Stomach (tissue), 9 donors: ENCODE data around the gene PRUNE1. TPM values are rescaled to one million over a fixed set of nuclear protein-coding genes. Genes with fewer than 3 reads are reported as not detected.

Experiments used
- DNase-seq, 2 donors: peaks; one replicate each; pipeline versions ENCODE4 v3.0.0 to v3.0.0-alpha.2; 2013 to 2019
- H3K27ac ChIP-seq, 5 donors: fragments of 200-600 bp in 4 of 5; sonication (generic) in 4 of 5; one replicate each; pipeline ENCODE4 v1.5.1; 2013 to 2019; ENCODE audit warnings: mild to moderate bottlenecking in 1 of 5, moderate library complexity in 1 of 5
- H3K27me3 ChIP-seq, 3 donors: fragments of 200-600 bp; sonication (generic); one replicate each; pipeline ENCODE4 v1.5.1; 2017 to 2019; ENCODE audit warnings: mixed run types in 1 of 3
- H3K36me3 ChIP-seq, 4 donors: fragments of 200-600 bp; sonication (generic); 1 replicate in 3 of 4; 2 replicates in 1 of 4; pipeline ENCODE4 v1.5.1; 2016 to 2019
- H3K4me1 ChIP-seq, 4 donors: fragments of 200-600 bp; sonication (generic); one replicate each; pipeline ENCODE4 v1.5.1; 2016 to 2019
- H3K4me3 ChIP-seq, 4 donors: fragments of 200-600 bp; sonication (generic) in 3 of 4; one replicate each; pipeline ENCODE4 v1.5.1; 2016 to 2019; ENCODE audit warnings: mild to moderate bottlenecking in 1 of 4
- H3K9me3 ChIP-seq, 4 donors: fragments of 200-600 bp; sonication (generic); one replicate each; pipeline ENCODE4 v1.5.1; 2016 to 2019
- EP300 ChIP-seq: sonication (generic); formaldehyde crosslinking; IDR thresholded peaks from one replicate; pipeline ENCODE4 v1.6.1; 2017; ENCODE audit warnings: antibody characterized with exemption
- POLR2A ChIP-seq, 4 donors: fragments of 450-650 bp; IDR thresholded peaks; one replicate each; pipeline ENCODE4 v1.6.1; 2016; ENCODE audit warnings: antibody characterized with exemption in 4 of 4, control low read depth in 2 of 4, mild to moderate bottlenecking in 1 of 4, moderate library complexity in 1 of 4
- POLR2AphosphoS5 ChIP-seq, 3 donors: sonication (generic); formaldehyde crosslinking; IDR thresholded peaks; one replicate each; pipeline ENCODE4 v1.6.1; 2016; ENCODE audit warnings: antibody characterized with exemption in 3 of 3
- WGBS, 5 donors: extraction: QIAGEN DNeasy Blood & Tissue Kit in 3 of 5; methylation state at CpG; one replicate each; pipeline versions ENCODE4 v1.1.5 to v1.1.7; 2013 to 2018; 5-methylcytosine and 5-hydroxymethylcytosine counted together
- intact Hi-C: fragments of 100-400 bp; cut with DNase I; formaldehyde crosslinking; loops from one replicate; pipeline ENCODE4 v1.15.1; 2023; ENCODE audit warnings: low total_unique reads
- polyA plus RNA-seq, 3 donors: library from polyadenylated mRNA; stranded (reverse); fragments of 200-250 nt; gene quantifications; one replicate each; pipeline ENCODE4 v1.2.3, GENCODE V29; 2013
- total RNA-seq, 5 donors: library from RNA; depleted of rRNA; stranded (reverse); fragments of >200 nt; gene quantifications; one replicate each; pipeline versions ENCODE4 v1.1.0 to v1.2.3, GENCODE V29; 2014 to 2016
- TF ChIP-seq, protein P1 (sequence below), 7 experiments: fragments of 450-650 bp in 4 of 7; fragments of 200-600 bp in 3 of 7; sonication (generic) in 3 of 7; IDR thresholded peaks; one replicate each; pipeline ENCODE4 v1.5.1; 2016 to 2019; ENCODE audit warnings: antibody characterized with exemption in 7 of 7, control low read depth in 2 of 7, mild to moderate bottlenecking in 1 of 7
- donor health status: healthy with polysubstance abuse.
- donor health status: Bipolar disorder and iron deficiency.
- donor health status: healthy.

Gene PRUNE1
- total and polyA plus RNA-seq, 8 donors, result 2.9 to 118 (median 13.7) TPM

DNA sequence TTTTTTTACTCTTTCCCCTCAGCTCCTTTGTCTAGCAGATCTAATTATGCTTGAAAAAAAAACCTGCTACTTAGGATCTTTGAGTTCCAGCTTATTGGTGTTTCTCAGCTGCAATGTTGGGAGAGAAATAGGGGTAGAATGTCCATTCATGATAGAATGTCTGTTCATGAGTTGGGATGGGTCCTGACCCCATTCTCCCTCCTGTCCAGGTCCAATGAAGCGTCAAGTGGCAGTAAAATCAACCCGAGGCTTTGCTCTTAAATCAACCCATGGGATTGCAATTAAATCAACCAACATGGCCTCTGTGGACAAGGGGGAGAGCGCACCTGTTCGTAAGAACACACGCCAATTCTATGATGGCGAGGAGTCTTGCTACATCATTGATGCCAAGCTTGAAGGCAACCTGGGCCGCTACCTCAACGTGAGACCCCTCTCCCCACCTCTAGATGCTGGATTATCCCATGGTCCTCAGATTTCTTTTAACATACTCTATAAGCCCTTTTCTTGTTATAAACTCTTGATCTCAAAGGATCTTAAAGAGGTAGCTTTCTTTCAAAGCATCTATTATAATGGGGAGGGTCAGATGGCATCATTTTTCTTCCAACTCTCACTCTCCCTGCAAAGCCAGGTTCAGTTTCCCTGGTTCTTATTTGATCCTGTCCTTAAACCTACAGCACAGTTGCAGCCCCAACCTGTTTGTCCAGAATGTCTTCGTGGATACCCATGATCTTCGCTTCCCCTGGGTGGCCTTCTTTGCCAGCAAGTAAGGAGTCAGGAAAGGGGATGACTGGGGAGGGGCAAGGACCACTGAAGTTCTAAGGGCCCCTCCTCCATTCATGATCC lies 44.7 kb upstream of the PRUNE1 start:
- H3K27ac ChIP-seq, result no peak overlapping the region
- peaks cover 0 to 10% (median 5%) of the 10 kb centered on the region in 4 donors for H3K4me1 ChIP-seq
- TF ChIP-seq EP300 (no peak), POLR2AphosphoS5 (IDR thresholded peaks at IDR 0.05) (no peak), POLR2A (IDR thresholded peaks at IDR 0.05) (no peak)
- TF ChIP-seq, protein P1, sequence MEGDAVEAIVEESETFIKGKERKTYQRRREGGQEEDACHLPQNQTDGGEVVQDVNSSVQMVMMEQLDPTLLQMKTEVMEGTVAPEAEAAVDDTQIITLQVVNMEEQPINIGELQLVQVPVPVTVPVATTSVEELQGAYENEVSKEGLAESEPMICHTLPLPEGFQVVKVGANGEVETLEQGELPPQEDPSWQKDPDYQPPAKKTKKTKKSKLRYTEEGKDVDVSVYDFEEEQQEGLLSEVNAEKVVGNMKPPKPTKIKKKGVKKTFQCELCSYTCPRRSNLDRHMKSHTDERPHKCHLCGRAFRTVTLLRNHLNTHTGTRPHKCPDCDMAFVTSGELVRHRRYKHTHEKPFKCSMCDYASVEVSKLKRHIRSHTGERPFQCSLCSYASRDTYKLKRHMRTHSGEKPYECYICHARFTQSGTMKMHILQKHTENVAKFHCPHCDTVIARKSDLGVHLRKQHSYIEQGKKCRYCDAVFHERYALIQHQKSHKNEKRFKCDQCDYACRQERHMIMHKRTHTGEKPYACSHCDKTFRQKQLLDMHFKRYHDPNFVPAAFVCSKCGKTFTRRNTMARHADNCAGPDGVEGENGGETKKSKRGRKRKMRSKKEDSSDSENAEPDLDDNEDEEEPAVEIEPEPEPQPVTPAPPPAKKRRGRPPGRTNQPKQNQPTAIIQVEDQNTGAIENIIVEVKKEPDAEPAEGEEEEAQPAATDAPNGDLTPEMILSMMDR (IDR thresholded peaks at IDR 0.05), result no peak
- no peaks in the 10 kb centered on the region for H3K27me3 ChIP-seq
- no peak for DNase-seq
- H3K9me3 ChIP-seq, result no peaks in the 10 kb centered on the region
- WGBS, 5 donors, result 87 to 98% (median 91%) methylated on average over 9 to 10 of the region's 10 CpGs
- H3K4me3 ChIP-seq, result no peak overlapping the region
- intact Hi-C loops, result no loop called here
- peaks cover 86 to 100% (median 100%) of the 10 kb centered on the region in 4 donors for H3K36me3 ChIP-seq

DNA sequence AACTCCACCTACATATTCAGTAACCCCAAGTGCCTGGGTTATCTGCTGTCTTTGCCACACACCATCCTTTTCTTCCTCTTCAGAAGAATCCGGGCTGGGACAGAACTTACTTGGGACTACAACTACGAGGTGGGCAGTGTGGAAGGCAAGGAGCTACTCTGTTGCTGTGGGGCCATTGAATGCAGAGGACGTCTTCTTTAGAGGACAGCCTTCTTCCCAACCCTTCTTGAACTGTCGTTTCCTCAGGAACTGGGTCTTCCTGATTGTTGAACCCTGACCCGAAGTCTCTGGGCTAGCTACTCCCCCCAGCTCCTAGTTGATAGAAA lies 44.1 kb upstream of the PRUNE1 start:
- intact Hi-C loops, result no loop called here
- Histone ChIP-seq H3K4me1 (peaks cover 0 to 16% (median 11%) of the 10 kb centered on the region in 4 donors), H3K27me3 (no peaks in the 10 kb centered on the region), H3K9me3 (no peaks in the 10 kb centered on the region), H3K4me3 (no peak overlapping the region), H3K27ac (no peak overlapping the region), H3K36me3 (peaks cover 89 to 100% (median 99%) of the 10 kb centered on the region in 4 donors)
- no peak for DNase-seq
- 73 to 85% (median 82%) methylated on average over 5 of the region's 5 CpGs for WGBS, 5 donors
- TF ChIP-seq POLR2AphosphoS5 (IDR thresholded peaks at IDR 0.05) (no peak), EP300 (no peak), POLR2A (IDR thresholded peaks at IDR 0.05) (no peak)
- TF ChIP-seq, protein P1 (IDR thresholded peaks at IDR 0.05), result no peak

DNA sequence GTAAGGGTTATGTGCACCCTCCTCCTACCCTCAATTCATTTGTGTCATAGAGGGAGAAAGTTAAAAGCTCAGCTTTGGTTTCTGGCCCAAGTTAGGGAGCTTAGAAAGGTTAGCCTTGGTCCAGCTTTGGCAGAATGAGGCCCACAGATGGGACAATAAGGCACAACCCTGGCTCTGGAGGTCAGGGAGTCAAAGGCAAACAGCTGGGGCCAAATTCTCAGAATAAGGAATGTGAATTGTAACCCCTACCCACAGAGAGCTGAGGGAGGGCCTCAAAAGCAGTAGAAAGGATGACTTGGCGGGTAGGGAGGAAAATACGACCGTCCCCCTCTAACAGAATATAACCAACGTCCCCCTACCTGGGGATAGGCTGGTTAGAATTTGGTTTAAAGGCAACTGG lies 42.6 kb upstream of the PRUNE1 start:
- Histone ChIP-seq H3K4me3 (no peak overlapping the region), H3K36me3 (peaks cover 74 to 87% (median 84%) of the 10 kb centered on the region in 4 donors), H3K9me3 (no peaks in the 10 kb centered on the region), H3K4me1 (peaks cover 12 to 30% (median 23%) of the 10 kb centered on the region in 4 donors), H3K27ac (no peak overlapping the region), H3K27me3 (no peaks in the 10 kb centered on the region)
- DNase-seq, result no peak
- intact Hi-C loops, result no loop called here
- TF ChIP-seq EP300 (no peak), POLR2AphosphoS5 (IDR thresholded peaks at IDR 0.05) (no peak), POLR2A (IDR thresholded peaks at IDR 0.05) (no peak)
- TF ChIP-seq, protein P1 (IDR thresholded peaks at IDR 0.05), result no peak
- WGBS, 5 donors, result 79 to 96% (median 91%) methylated on average over 4 of the region's 4 CpGs

DNA sequence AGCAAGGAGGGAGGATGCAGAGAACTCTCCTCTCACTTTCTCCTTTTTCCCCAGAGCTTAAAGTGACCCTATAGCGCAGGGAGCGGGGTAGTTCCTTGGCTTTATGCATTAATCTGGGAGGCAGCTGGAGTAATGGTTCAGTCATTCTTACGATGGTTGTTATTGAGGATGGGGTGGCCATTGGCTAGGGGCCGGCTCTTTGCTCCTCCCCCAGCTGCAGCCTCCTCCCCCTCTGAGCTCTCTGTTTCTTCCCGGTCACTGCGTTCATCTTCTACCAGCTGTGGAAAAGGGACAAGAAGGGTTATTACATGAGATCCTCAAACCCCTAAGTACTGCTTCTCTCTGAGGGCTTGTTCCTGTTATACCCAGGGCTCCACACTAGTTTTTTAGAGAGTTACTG lies 42.2 kb upstream of the PRUNE1 start:
- no peak overlapping the region for H3K4me3 ChIP-seq
- no peaks in the 10 kb centered on the region for H3K9me3 ChIP-seq
- peaks cover 16 to 34% (median 28%) of the 10 kb centered on the region in 4 donors for H3K4me1 ChIP-seq
- 64 to 83% (median 76%) methylated on average over 6 of the region's 6 CpGs for WGBS, 5 donors
- DNase-seq, result no peak
- no peak overlapping the region for H3K27ac ChIP-seq
- no peak for TF ChIP-seq POLR2AphosphoS5 (IDR thresholded peaks at IDR 0.05)
- intact Hi-C loops, result no loop called here
- H3K36me3 ChIP-seq, result peaks cover 72 to 83% (median 80%) of the 10 kb centered on the region in 4 donors
- H3K27me3 ChIP-seq, result no peaks in the 10 kb centered on the region

DNA sequence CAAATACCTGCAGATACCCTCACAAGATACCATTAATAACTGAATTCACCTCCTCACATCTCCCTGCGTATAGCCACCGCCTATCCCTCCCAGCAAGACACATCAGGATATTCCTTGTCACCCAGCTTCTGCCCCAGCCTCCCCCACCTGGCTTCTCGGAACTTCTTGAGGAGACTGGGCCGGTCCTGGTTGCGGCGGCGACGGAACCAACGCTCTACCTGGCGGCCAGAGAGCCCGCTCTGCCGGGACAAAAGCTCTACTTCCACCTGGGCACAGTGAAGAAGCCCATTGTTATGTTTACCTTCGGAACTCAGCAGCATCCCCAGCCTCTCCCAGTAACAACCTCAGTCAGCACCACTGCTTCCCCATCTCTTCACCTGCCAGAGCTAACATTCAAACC lies 40.3 kb upstream of the PRUNE1 start:
- no peak for DNase-seq
- Histone ChIP-seq H3K36me3 (peaks cover 59 to 63% (median 61%) of the 10 kb centered on the region in 4 donors), H3K4me3 (no peak overlapping the region), H3K4me1 (peaks cover 36 to 52% (median 45%) of the 10 kb centered on the region in 4 donors), H3K27me3 (no peaks in the 10 kb centered on the region), H3K27ac (peak overlapping the region in 1 of 5 donors; percentile 32), H3K9me3 (no peaks in the 10 kb centered on the region)
- WGBS, 5 donors, result 95 to 98% (median 97%) methylated on average over 13 of the region's 13 CpGs
- TF ChIP-seq, protein P1 (IDR thresholded peaks at IDR 0.05), result no peak
- TF ChIP-seq EP300, result no peak
- TF ChIP-seq POLR2A (IDR thresholded peaks at IDR 0.05), result no peak
- TF ChIP-seq POLR2AphosphoS5 (IDR thresholded peaks at IDR 0.05), result no peak
- intact Hi-C loops, result no loop called here
